AG04450 (cell line): ENCODE data around the gene PSMG4. TPM values are rescaled to one million over a fixed set of nuclear protein-coding genes. Genes with fewer than 3 reads are reported as not detected.

ENCODE experiments used
- CTCF ChIA-PET: fragments of 300-600, 350-600 bp; formaldehyde crosslinking; extraction: SDS; loops from one replicate; lab custom pipeline; 2022; ENCODE audit warnings: antibody characterized with exemption, inconsistent platforms; lab: Charles Lee
- POLR2A ChIA-PET: fragments of 350-600 bp; formaldehyde crosslinking; extraction: SDS; loops from one replicate; lab custom pipeline; 2021; ENCODE audit warnings: antibody characterized with exemption, inconsistent platforms; lab: Yijun Ruan, JAX
- DNase-seq: peaks from one replicate; pipeline ENCODE4 v3.0.0-alpha.2; 2011; ENCODE audit warnings: low read depth, low spot score
- H3K27ac ChIP-seq: one replicate; pipeline ENCODE4 v1.5.1; 2012; ENCODE audit warnings: low read depth, low read length, control low read depth
- H3K27me3 ChIP-seq: one replicate; pipeline ENCODE4 v1.6.0; 2012; ENCODE audit warnings: low read length; ENCODE audit not compliant: control insufficient read depth, insufficient read depth
- H3K4me3 ChIP-seq: 2 replicates; pipeline ENCODE4 v1.5.1; 2011; ENCODE audit warnings: mild to moderate bottlenecking, low read depth, low read length, control low read depth
- H3K9me3 ChIP-seq: 2 replicates; pipeline ENCODE4 v1.5.1; 2012; ENCODE audit warnings: low read length; ENCODE audit not compliant: control insufficient read depth, insufficient read depth
- polyA plus RNA-seq: library from polyadenylated mRNA; depleted of rRNA; stranded (reverse); fragments of >200 nt; gene quantifications from 2 replicates; pipeline ENCODE4 v1.2.3, GENCODE V29; 2011
- TF ChIP-seq, protein P1 (sequence below): IDR thresholded peaks from 2 replicates; pipeline ENCODE4 v1.5.1; 2011; ENCODE audit warnings: low read depth, low read length, control low read depth, inconsistent platforms

Gene PSMG4
- polyA plus RNA-seq, 1 experiment: 15.8 TPM

DNA sequence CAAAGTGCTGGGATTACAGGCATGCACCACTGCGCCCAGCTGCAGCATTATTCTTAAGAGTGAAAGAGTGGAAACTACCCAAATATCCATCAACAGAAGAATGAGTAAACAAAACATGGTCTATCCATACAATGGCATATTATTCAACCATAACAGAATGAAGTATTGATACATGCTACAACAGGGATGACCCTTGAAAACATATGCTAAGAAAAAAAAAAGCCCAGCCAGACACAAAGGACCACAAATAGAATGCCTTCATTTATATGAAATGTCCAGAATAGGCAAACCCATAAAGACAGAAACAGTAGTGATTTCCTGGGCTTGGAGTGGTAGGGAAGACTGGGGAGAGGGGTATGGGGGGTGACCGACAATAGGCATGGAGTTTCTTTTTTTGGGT lies 38.4 kb upstream of the PSMG4 start:
- H3K27me3 ChIP-seq: peaks cover 39% of the 10 kb centered on the region
- POLR2A ChIA-PET: no interaction called here

DNA sequence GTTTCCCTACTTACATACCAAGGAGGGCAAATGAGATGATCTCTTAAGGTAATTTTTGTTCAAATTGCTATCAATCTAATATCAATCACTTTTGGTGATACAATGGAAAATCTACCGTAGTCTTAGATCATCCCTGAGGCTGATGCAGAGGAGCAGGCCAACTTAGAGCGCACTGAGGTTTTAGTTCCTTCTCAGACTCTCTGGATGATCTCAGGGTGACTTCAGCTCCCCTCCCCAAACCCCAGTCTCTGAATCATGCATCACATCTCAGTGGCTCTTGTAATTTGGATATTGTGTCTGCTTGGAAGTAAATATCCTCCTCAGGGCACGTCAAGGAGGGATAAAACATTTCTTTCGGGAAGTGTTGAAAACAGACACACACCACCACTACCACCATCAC lies 37.2 kb upstream of the PSMG4 start:
- Histone ChIP-seq H3K27me3 (peaks cover 46% of the 10 kb centered on the region), H3K4me3 (no peak overlapping the region), H3K27ac (no peak overlapping the region), H3K9me3 (no peaks in the 10 kb centered on the region; the same call in 1 of the 2 replicates)
- POLR2A ChIA-PET: no interaction called here
- no peak for DNase-seq
- CTCF ChIA-PET: no interaction called here
- TF ChIP-seq, protein P1, sequence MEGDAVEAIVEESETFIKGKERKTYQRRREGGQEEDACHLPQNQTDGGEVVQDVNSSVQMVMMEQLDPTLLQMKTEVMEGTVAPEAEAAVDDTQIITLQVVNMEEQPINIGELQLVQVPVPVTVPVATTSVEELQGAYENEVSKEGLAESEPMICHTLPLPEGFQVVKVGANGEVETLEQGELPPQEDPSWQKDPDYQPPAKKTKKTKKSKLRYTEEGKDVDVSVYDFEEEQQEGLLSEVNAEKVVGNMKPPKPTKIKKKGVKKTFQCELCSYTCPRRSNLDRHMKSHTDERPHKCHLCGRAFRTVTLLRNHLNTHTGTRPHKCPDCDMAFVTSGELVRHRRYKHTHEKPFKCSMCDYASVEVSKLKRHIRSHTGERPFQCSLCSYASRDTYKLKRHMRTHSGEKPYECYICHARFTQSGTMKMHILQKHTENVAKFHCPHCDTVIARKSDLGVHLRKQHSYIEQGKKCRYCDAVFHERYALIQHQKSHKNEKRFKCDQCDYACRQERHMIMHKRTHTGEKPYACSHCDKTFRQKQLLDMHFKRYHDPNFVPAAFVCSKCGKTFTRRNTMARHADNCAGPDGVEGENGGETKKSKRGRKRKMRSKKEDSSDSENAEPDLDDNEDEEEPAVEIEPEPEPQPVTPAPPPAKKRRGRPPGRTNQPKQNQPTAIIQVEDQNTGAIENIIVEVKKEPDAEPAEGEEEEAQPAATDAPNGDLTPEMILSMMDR: no peak

More for the DNA sequence above, 38.4 kb upstream of the PSMG4 start:
- CTCF ChIA-PET: no interaction called here
- Histone ChIP-seq H3K4me3 (no peak overlapping the region), H3K9me3 (no peaks in the 10 kb centered on the region), H3K27ac (no peak overlapping the region)
- TF ChIP-seq, protein P1: no peak
- DNase-seq: no peak

DNA sequence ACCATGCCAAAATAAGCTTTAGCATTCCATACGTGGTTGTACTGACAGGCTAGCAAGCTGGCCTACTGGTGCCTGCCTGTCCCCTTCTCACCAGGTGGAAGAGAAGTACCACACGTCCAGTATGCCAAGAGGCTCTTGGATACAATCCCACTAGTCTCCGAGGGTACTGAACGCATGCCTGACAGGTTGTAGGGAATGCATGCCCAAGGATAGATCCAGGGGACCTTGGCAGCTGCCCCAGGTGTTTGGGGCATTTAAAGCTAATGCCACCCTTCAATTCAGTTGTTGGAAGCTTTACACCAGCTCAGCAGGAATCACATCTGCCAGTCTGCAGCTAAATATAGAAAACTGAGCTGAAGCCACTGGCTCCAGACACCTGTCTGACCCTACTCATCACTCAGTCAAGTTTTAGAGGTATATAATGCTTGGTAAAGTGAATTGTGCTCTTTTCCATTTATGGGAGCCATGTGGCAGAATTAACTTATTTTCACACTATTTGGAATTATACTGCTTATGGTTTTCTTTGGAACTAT lies 36.2 kb upstream of the PSMG4 start:
- DNase-seq: no peak
- TF ChIP-seq, protein P1: no peak
- POLR2A ChIA-PET: no interaction called here
- H3K27ac ChIP-seq: no peak overlapping the region
- no peaks in the 10 kb centered on the region; the same call in 1 of the 2 replicates for H3K9me3 ChIP-seq
- H3K4me3 ChIP-seq: no peak overlapping the region
- H3K27me3 ChIP-seq: peaks cover 50% of the 10 kb centered on the region
- CTCF ChIA-PET: interaction anchor here (0.5 to 1.1 kb wide), 2 partner anchors 29 to 98 kb away, joined by 5 to 6 read pairs; no protein-coding TSS in a partner anchor

DNA sequence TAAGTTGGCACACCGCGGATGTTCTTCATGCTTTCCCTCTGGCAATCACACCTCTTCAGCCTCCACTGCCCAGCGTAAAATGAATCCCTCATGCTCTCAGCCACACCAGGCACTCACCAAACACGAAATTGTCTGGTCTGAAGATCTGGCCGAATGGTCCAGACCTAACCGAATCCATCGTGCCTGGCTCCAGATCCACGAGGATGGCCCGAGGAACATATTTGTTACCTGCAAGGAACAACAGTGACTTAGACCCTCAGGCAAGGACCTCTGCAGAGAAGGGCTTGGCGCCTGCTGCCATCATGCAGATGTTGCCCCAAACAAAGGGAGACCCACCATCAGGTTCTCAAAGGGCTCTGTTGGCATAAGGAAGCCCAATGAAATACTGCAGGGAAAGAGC lies 32.7 kb upstream of the PSMG4 start:
- Histone ChIP-seq H3K4me3 (no peak overlapping the region), H3K9me3 (no peaks in the 10 kb centered on the region; the same call in 1 of the 2 replicates), H3K27me3 (peaks cover 63% of the 10 kb centered on the region), H3K27ac (no peak overlapping the region)
- POLR2A ChIA-PET: no interaction called here
- TF ChIP-seq, protein P1: no peak
- no peak for DNase-seq
- CTCF ChIA-PET: no interaction called here

DNA sequence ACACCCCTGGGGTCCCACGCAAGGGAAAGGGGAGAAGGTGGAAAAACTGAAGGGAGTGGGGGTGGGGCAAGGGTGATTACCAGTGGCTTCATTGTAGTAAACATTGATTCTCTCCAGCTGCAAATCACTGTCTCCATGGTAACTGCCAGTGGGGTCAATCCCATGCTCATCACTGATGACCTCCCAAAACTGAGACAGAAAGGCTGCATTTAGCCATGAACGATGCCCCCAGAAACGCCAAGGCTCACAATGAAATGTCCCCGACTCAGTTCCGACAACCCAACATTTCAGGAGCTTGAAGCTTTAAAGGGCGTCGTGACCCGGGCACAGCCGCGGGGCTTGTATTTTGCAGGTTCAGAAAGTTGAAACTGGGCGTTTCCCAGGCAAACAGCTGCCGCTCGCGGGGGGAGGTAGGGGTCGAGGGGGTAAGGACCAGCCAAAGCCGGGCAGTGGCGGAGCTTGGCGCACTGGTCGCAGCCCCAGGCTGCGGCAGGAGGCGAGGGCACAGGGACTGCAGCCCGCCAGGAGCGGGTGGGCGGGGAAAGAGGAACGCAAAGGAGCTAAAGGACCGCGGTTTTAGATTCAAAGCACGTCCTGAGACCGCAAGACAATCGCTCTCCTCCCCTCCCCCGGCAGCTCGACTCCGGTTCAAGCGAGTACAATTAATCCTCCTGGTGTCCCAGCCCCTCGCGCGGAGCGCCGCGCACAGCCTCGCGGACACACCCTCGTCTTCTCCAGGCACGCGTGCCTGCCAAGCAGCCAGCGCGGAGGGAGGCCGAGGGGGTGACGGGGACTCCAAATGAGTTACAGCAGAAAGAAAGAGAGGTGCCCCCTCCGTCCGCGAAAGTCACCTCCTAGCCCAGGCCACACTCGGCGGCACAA lies 32.0 kb upstream of the PSMG4 start:
- TF ChIP-seq, protein P1: no peak
- Histone ChIP-seq H3K27me3 (peaks cover 65% of the 10 kb centered on the region), H3K9me3 (no peaks in the 10 kb centered on the region; the same call in 1 of the 2 replicates), H3K27ac (no peak overlapping the region), H3K4me3 (peak overlapping the region; percentile 48)
- ChIA-PET CTCF (interaction anchor here (0.5 kb wide), 1 partner anchor 31 kb away, joined by 9 read pairs; no protein-coding TSS in a partner anchor), POLR2A (no interaction called here)
- no peak for DNase-seq
